GM18502 (cell line): ENCODE data around the gene KCNQ1.

Experiments used
- ATAC-seq: cut with Tn5 transposase; IDR thresholded peaks from one replicate; pipeline ENCODE4 v1.9.1; 2021; ENCODE audit warnings: mild to moderate bottlenecking; ENCODE audit not compliant: unreplicated experiment, poor library complexity

KCNQ1 gene

DNA sequence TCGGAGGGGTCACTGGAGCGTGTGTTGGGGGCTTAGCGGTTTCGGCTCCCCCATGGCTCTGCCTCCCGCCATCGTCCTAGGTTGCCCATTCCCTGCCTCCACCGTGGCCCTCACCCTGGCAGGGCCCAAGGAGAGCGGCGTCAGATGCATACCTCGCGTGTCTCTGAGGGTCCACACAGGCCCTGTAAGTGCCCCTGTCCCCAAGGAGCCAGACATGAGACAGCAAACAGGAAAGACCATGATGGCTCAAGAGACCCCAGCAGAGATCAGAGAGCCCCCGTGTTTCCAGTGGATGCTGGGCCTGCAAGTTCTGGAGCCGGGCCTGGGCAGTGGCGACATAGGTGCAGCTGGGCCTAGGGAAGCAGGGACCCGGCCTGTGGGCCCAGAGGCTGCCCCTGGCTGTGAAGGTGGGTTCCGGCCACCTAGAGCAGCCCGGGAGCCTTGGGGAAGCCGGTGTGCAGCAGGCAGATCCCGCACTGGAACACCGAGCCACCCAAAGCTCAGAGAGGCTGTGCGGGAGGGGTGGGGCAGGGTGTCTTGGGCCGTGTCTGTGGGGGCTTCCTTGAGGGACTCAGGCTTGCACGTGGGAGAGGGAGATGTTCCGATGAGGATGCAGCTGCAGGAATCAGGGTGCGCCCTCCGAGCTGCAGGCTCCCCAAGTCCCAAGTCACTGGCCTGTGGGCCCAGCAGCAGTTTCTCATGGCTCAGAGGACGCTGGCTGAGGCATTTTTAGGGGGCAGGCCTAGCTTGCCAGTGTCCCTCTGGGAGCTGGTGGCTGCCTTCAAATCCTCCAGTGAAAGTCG, 128.6 kb downstream of the KCNQ1 start:
- no peak for ATAC-seq

DNA sequence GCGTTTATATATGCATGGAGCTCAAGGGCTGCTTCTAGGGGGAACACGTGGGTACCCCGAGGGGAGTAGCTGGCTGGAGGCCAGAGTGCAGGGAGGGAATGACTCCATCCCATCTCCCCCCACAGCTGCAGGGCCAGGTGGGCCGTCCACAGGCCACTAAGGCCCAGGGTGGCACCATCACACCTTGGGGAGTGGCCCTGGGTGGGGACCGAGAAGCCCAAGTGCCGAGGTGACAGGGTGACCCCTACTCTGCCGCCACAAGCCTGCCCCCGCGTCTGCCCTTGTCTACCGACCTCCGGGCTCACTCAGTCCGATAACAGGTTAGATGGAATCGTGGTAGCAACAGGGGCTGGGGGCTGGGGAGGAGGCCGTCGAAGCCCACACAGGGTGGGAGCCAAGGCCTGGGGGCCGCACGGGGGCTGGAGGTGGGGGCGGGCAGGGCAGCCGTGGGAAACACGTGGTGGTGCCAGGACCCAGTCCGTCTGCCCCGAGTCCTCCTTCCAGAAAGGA, 129.3 kb downstream of the KCNQ1 start:
- no peak for ATAC-seq

DNA sequence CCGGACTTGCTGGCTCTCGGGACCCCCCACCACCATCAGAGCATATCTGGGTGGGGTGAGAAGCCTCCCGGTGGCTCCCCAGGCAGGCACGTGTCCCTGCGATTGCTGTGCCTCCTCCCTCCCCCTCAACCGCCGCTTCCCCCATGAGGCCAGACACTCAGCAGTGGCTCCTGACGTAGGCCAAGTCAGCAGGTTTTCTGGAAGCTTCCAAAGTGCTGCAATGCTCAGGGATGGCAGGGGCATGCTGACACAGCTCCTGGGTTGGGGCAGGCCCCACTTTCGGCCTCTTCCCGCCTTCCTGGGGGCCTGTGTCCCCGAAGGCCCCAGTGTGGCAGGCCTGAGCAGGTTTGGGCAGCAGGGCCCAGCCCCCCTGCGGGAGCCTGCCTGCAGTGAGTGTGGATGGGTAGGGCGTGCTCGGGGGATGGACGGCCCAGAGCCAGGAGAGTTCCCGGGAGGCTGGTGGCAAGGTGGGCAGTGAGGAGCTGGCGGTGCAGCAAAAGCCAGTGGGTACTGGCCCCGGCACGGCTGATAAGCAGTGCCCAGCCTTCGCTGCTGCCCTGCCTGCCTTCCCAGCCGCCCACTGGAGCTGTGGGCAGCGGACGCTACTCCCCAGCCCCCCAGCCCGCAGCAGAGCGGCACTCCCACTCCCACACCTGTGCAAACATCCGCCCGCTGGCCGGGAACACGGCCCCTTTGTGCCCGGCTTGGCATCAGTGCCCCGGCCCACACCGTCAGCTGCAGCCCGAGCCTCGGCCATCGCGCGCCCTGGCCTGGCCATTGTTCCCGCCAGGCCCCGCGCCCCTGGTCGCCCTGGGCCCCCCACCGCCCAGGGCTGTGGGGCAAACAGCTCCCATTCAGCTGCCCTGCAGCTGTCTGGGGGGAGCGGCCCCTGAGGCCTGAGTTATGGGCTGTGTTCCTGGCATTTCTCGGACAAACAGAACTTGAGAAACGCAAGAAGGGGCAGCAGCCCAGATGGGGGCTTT, 130.0 kb downstream of the KCNQ1 start:
- ATAC-seq: no peak

DNA sequence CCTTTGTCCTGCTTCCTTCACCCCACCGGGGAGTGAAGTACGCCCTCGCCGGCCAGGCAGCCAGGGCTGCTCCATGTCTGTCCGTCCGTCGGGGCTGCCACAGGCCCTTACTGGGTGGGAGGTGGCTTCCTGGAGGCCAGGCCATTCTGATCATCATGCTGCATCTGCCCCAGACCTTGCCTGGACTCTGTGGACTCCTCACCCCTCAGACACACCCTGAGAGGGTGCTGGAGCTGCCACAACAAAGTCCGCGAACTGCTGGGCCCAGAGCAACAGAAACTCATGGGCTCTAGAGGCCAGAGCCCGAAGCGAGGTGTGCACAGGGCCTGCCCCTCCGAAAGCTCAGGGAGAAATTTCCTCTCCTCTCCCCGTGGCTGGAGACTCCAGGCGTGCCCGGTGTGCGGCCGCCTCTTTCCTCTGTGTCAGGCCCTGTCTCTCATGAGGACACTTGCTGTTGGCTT, 130.8 kb downstream of the KCNQ1 start:
- no peak for ATAC-seq

DNA sequence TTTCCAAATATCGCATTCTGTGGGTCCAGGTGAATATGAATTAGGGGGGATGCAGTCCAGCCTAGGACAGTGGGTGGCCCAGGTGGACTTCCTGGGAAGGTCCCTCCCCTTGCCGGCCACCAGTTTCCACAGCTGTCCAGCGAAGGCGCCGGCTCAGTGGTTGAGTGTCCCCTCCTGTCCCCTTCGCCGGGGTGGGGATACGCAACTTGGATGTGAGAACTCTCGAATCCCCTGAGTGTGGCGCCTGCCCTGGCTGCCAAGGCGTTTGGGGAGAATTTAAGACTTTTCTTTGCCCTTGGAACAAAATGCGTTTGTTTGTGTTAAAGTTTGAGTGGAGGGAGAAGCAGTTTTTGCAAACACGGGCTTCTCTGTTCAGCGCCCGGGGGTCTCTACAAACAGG, 131.3 kb downstream of the KCNQ1 start:
- ATAC-seq: no peak

DNA sequence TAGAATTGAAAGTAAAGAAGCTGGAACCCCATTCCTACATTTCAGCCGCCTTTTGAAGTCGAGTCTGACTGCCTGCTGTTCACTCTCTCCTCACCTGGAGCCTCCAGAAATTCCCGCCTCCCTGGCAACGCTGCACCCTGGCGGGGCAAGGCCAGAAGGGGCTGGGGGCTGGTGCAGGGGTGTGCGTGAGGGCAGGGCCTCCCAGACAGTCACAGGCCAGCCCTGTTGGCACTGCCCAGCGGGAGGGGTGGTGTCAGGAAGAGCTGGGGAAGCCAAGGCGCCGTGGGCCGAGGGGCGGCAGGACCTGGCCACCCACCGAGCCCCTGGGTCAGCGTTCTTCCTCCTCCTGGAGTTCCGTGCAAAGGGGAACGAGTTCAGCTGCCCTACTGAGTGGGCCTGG, 131.7 kb downstream of the KCNQ1 start:
- no peak for ATAC-seq

DNA sequence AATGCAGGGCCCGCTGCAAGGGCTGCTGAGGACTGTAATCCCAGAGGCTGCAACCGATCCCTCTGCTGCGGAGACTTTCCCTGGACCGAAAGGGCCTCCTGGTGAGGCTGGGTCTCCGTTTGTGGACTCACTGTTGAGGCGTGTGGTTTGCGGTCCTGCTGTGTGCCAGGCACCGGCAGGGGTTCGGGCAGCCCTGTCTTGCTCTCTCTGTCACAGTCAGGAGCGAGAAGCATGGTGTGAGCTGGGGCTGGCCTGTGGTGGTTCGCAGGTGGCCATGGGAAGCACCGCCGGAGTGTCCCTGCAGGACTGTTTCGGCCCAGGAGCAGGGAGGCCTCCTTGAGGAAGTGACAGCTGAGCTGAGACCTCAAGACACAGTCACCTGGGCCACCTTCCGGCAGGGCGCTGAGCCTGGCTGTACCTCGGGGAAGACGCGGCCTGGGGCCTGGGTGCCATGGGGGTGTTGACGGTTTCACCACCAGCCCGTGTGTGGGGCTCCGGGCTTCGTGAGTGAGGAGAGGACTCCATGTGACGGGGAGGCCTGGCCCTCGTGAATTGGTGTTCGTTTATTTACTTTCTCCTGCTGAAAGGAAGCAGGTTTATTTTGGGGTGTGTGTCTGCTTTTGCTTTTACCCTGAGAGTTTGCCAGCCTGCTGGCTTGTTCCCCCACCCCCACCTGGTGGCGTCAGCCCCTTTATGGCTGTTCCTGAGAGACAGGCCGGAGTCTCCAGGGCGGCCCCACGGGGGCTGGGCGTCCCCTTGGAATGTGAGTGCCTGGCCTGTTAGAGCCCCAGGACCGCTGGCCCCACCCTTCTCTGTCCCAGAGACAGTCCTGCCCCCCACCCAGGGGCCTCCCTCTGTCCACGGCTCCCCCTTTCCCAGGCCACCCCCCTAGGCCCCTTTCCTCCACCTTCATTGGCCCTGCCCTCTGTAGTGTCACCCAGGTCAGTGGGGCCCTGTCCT, 132.5 kb downstream of the KCNQ1 start:
- no peak for ATAC-seq

DNA sequence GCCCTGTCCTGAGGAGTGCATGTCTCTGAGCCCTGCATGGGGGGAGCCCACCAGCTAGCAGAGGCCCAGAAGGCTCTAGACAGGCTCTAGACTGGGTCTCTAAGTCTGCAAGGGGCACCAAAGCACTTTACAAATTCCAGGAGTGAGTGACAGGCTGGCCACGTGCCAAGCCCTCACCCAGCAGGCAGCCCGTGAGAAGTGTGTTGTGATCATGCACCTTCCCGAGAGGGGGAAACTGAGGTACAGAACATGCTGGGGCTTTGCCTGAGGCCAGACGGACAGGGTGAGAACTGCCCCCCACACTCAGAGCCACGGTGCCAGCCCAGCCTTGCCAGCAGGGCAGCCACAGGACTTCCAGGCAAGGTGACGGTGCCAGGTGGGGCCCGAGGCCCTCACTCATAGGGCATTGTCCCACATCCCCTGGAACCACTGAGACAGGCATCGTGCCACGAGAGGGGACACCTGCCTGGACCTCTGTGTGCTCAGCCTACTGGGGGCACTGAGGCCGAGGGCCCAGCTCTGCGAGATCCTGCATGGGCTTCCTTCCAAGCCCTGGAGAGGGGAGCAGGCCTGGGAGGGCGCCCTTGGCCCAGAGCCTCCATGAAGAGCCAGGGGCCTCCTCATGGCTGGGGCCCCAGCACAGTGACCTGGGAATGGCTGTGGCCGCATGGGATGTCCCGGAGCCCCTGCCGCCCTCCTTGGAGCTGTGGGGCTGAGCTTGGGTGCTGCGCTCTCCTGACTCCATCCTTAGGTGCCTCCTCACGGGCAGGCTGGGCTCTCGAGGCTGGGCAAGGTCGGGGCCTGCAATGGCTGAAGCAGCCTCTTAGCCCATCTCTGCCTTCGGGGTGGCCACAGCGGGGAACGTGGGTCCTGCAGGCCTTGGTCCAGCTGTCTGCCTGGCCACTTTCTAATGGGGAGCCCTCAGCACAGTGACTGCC, 133.5 kb downstream of the KCNQ1 start:
- no peak for ATAC-seq

DNA sequence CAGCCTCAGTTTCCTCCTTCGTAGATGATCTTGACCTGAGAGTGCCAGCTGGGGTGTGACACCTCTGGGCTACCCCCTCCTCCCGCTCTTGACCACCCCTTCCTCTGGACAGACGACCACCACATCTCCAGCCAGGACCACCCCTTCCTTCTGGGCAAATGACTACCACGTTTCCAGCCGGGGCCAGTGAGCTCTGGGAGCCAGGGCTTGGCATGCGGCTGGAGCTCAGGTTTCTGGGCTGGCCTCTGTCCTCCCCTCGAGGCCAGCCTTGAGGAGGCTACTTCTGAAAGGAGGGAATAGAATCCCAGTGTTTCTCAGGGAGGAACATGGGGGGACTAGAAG, 134.1 kb downstream of the KCNQ1 start:
- no peak for ATAC-seq

DNA sequence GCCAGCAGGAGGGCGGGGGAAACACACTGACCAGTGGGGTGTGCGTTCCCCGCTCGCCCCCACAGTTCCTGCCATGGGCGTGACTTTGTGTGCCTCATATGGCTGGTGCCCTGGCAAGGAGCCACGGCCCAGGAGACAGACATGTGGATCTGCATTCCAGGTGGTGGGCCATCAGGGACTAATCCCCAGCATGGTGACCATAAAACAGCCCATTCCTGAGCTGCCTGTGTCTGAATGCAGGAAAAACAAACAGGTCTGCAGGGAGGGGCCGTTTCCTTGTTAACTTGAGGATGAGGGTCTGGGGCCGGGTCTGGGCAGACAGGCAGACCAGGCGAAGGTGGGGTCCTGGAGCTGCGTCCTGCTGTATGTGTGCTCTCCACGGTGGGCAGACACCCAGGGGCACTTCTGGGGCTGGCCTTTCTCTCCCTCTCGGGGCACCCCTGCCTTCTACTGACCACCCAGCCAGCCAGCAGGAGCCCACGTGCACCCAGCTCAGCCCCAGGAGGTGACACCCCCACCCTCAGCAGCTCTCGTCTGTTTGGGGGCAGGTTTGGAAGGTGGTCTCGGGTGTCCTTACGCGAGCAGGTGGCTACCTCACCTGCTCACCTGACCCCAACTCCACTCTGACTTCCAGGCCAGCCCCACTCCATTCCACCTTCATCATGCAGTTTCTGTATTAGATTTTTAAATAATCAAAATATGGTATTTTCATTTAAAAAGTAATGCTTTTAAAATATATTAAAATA, 134.7 kb downstream of the KCNQ1 start:
- ATAC-seq: no peak

DNA sequence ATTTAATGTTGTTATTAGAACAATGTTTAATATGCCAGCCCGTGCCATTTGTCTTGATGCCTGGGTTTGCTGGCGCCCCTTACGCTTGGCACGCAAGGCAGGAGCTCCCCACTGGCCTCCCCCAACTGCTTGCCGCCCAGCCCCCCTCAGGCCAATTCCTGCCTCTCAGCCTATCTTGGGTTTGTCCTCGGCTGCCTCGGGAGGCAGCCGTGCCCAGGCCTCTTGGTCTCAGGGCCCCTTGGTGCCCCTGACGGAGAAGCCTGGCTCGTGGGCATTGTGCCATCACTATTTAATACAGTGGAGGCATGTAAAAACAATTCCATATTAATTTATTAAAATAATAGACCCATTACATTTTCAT, 135.2 kb downstream of the KCNQ1 start:
- ATAC-seq: no peak

DNA sequence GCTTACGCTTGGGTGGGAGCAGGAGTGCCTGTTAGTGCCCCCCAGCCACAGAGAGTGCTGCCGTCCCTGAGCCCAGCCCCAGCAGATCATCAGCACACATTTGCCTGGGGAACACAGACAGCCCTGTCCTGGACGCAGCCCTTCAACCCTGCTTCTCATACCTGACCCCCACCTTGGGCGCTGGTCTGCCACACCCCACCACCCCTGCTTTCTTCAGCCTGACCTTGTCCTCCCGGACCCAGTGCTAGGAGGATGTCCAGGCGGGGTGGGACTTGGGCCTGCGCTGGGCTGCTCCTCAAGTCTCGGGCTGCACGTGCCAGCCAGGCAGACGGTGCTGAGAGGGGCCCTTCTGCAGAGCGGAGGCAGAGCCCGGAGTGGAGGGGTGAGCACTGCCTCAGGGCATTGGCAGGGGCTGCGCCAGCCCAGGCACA, 135.8 kb downstream of the KCNQ1 start:
- ATAC-seq: no peak

DNA sequence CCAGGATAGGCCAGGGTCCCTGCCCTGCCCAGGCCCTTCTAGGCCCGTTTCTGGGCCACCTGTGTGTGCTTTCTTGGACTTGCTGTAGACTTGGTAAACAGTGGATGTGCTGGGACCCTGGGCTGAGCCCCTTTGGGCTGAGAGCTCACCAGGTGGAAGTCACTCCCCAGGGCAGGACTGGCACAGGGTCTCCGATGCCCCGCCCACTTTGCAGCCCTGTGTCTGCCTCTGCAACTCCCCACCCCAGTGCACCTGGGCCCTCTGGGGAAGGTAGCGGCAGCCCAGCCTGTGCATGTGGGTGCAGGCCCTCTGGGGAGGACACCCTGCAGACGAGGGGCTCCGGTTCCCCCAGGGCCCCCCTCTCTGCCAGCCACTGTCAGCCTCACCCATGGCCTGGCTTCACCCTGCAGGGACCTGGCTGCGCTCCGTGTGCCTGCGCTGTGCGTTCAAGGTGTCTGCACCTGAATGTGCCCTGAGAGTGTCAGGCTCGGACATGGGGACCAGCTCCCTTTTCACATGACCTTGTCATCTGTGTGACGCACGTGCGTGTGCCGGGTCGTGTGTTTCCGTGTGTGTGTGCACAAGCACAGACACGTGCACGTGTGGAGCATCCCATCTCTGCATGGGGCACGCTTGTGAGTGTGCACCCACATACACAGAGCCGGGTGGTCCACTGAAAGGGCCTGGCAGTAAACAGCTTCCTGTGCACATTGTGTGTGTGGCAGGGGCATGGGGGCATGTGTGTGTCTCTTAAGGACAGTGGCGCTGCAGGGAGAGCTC, 136.5 kb downstream of the KCNQ1 start:
- no peak for ATAC-seq

DNA sequence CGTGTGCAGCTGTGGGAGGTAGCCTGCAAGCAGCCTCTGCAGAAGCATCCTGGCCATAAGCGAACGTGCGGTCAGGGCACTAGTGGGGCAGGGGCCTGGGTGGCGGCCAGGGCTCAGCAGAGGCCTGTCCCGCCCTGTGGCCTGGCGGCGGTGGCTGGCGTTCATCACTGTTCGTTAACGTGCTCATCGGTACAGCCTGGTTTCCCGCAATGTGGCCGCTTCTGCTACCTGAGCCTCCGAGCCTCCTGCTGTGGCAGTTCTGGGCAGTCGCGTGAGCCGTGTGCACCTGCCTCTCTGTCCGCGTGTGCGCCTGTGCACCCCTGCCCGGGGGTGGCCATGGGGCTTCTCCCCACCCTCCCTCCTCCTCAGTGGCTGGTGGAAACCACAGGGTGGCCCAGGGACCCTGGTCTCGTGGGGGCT, 137.1 kb downstream of the KCNQ1 start:
- ATAC-seq: no peak

DNA sequence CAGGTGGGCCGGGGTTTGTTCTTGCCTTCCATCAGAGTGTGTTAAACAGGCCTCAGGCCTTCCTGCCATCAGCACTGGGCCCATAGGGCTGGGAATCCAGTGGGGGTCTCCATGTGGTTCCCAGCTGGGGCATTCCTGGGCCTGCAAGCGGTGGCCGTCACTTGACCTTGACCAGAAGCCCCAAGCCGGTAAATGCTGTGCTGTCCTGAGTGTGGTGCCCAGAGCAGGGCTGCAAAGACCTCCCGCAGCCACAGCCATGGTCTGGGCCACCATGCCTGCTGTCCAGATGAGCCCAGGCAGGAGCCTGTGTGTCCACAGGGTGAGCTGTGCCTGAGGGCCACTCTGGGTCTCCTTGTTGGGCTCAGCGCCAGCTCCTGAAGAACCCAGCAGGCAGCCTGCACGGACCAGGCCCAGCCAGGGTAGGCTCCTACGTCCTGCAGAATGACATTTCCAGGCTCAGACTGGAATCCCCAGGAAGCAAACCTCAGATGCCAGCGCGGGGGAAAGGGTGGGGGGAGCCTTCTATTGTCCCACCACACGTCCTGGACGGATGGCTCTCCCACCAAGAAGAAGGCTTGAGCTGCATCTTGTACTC, 137.6 kb downstream of the KCNQ1 start:
- no peak for ATAC-seq

DNA sequence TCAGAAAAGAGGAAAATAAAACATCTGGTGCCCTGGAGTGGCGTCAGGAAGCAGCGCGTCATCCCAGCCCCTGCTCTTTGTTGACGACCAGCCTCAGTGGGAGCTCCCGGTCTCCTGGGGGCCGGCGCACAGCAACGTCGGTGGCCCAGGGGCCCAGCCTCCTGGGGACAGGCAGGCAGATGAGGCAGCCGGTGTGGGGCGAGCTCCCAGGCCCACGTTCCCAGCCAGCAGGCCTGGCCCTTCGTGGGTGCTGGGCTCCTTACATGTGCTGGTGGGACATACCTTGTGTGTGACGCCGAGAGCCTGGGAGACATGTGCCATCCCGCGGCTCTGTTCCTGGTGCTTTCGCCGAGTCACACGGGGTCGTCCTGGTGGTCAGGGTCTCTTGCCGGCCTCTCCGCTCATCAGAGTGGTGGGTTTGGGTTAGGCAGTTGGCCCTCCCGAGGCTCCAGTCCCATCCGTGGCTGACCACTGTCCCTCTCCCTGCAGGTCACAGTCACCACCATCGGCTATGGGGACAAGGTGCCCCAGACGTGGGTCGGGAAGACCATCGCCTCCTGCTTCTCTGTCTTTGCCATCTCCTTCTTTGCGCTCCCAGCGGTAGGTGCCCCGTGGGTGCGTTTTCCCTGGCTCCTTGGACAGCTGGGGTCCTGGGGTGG, 138.3 kb downstream of the KCNQ1 start:
- ATAC-seq: no peak

DNA sequence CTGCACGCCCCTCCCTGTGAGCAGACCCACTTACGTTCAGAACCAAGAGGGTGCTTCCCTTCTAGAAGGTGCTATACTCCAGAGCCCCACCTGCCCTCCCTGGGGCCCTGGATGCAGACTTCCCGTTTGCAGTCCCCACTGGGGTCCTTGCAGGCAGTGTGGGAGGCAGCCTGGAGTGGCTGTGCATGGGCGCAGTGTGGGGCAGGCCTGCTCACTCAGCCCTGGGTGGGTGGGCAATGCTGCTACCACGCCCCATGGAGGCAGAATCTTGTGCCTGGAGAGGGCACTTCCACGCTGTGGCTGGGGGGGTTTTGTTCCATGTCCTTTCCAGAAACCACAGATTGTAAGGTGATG, 138.8 kb downstream of the KCNQ1 start:
- no peak for ATAC-seq
